GM21786 (cell line): ENCODE measurements around the gene HTR2A.
A peak's percentile ranks its signal among the peaks of the same experiment; 100 is the strongest.
"Not testable (repeated sequence)": the region's sequence is repeated elsewhere in the genome, so short reads cannot be mapped to it uniquely, and the experiment has no call there.

Experiments
- ATAC-seq: cut with Tn5 transposase; IDR thresholded peaks from one replicate; pipeline ENCODE4 v1.9.1; 2021; ENCODE audit not compliant: unreplicated experiment

The HTR2A gene

GRCh38 chr13:46812301-46812797, 84.5 kb downstream of the HTR2A start:
- no peak for ATAC-seq

- no peak for ATAC-seq
These were observed 86.4 kb downstream of the HTR2A start for GRCh38 chr13:46810440-46810839.

GRCh38 chr13:46804921-46805320, 91.9 kb downstream of the HTR2A start:
- not testable (repeated sequence) for ATAC-seq

GRCh38 chr13:46804391-46804815, 92.5 kb downstream of the HTR2A start:
- ATAC-seq = no peak

GRCh38 chr13:46803586-46803985, 93.3 kb downstream of the HTR2A start:
- ATAC-seq = no peak

GRCh38 chr13:46801858-46802257, 95.0 kb downstream of the HTR2A start:
- ATAC-seq = no peak

- no peak for ATAC-seq
These were observed 97.7 kb downstream of the HTR2A start for GRCh38 chr13:46799139-46799538.

- ATAC-seq = no peak
These were observed 99.2 kb downstream of the HTR2A start for GRCh38 chr13:46797501-46798237.

GRCh38 chr13:46796515-46797474, 100.1 kb downstream of the HTR2A start, which contains the start of gene ESD:
TSS of gene ESD (minus strand) at chr13:46797161. CDS start at chr13:46791413, 5,748 bp downstream.
- ATAC-seq = peak; percentile 91

GRCh38 chr13:46796129-46796514, 100.7 kb downstream of the HTR2A start:
- no peak for ATAC-seq

GRCh38 chr13:46795321-46795720, 101.5 kb downstream of the HTR2A start:
- no peak for ATAC-seq

- no peak for ATAC-seq
These were observed 113.3 kb downstream of the HTR2A start for GRCh38 chr13:46783504-46783903.

GRCh38 chr13:46782691-46783090, 114.2 kb downstream of the HTR2A start:
- no peak for ATAC-seq

- no peak for ATAC-seq
These were observed 114.8 kb downstream of the HTR2A start for GRCh38 chr13:46782066-46782465.
